Mucosa of rectum (tissue), 2 donors: Measurements from ENCODE around the gene CTSZ.

Experiments used
- H3K27ac ChIP-seq, 2 donors: one replicate each; pipeline ENCODE4 v1.7.0; 2013; ENCODE audit warnings: inconsistent platforms in 2 of 2, low read depth in 2 of 2, low read length in 2 of 2
- H3K27me3 ChIP-seq, 2 donors: one replicate each; pipeline ENCODE4 v1.7.0; 2013; ENCODE audit warnings: low read length in 2 of 2; ENCODE audit not compliant: control insufficient read depth in 2 of 2, insufficient read depth in 2 of 2
- H3K36me3 ChIP-seq, 2 donors: one replicate each; pipeline ENCODE4 v1.7.0; 2013; ENCODE audit warnings: low read length in 2 of 2; ENCODE audit not compliant: control insufficient read depth in 2 of 2, insufficient read depth in 2 of 2
- H3K4me1 ChIP-seq, 2 donors: one replicate each; pipeline ENCODE4 v1.7.0; 2013; ENCODE audit warnings: low read length in 2 of 2, mild to moderate bottlenecking in 1 of 2; ENCODE audit not compliant: control insufficient read depth in 2 of 2, insufficient read depth in 2 of 2
- H3K4me3 ChIP-seq, 2 donors: one replicate each; pipeline ENCODE4 v1.7.0; 2013; ENCODE audit warnings: low read length in 2 of 2
- H3K9ac ChIP-seq, 2 donors: one replicate each; pipeline ENCODE4 v1.7.0; 2013; ENCODE audit warnings: low read length in 2 of 2, low read depth in 1 of 2, mild to moderate bottlenecking in 1 of 2
- H3K9me3 ChIP-seq, 2 donors: one replicate each; pipeline ENCODE4 v1.7.0; 2013; ENCODE audit warnings: low read length in 2 of 2; ENCODE audit not compliant: control insufficient read depth in 2 of 2
- donor health status: healthy.
- donor health status: Normal muscosa, but diverticular disease.

The CTSZ gene

DNA sequence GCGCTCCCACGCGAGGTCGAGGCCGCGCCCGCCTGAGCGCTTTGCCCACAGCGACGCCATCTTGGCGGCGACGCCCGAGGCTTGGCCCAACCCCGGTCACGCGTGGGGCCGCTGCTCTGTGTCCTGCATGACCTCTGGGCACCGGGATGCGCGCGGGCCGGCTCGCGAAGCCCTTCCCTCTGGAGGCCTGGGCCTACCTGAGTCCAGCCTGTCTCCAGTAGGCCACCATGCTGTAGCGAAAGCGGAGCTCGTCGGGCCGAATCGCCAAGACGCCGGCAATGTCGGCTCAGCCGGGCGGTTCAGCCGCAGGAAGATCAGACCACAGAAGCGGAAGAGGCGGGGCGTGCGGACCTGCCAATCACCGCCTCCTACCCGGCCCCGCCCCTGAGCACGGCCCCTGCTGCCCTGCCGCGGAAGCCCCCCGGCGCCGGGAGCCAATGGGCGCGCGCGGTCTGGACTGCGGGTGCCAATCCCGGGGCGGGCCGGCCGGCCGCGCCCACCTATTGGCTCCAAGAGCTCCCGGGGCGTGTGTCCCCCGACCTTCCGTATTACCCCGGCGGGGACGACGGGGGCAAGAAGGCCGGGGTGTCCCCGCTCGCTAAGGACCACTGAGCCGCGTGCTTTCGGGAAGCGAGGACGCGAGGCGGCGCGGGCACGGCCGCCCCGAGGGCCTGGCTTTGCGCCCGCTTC, 25.1 kb upstream of the CTSZ start, which contains the start of gene ATP5F1E:
ATP5F1E (minus strand) TSS at position 313 of the 690 bp plus-strand sequence; CDS start at position 229, 84 bp downstream.
- Histone ChIP-seq H3K9me3 (no peaks in the 10 kb centered on the region), H3K36me3 (peaks cover 56 to 59% of the 10 kb centered on the region in 2 donors), H3K27ac (peak within 1 kb of the TSS; percentile 93 to 95), H3K4me3 (peak within 1 kb of the TSS; percentile 87 to 89), H3K9ac (peak within 1 kb of the TSS; percentile 83 to 92), H3K4me1 (peaks cover 28 to 29% of the 10 kb centered on the region in 2 donors), H3K27me3 (no peaks in the 10 kb centered on the region)

DNA sequence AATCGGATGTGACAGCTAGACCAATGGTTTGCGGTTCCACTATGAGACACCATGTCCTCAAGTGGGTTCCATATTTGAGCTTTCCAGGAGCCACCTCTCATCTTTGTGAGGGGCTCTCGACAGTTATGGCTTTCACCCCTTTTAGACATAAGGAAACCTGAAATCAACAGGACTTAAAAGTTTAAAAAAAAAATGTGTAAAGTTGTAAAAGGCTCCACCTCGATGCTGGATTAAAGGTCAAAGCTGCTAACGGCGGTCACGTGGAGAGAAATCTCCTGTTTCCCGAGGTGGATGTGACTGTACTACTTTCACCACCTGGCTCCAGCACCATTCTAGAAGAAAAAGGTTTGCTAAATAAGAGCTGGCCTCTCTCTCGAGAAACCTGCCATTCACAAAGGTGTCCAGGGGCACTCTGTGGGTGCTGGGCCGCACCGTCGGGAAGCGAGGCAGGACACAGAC, 24.5 kb upstream of the CTSZ start:
- H3K4me3 ChIP-seq = peak overlapping the region; percentile 87 to 89
- H3K27me3 ChIP-seq = no peaks in the 10 kb centered on the region
- no peaks in the 10 kb centered on the region for H3K9me3 ChIP-seq
- peaks cover 28 to 29% of the 10 kb centered on the region in 2 donors for H3K4me1 ChIP-seq
- H3K27ac ChIP-seq = peak overlapping the region; percentile 93 to 95
- H3K9ac ChIP-seq = peak overlapping the region; percentile 83 to 92
- peaks cover 55 to 58% of the 10 kb centered on the region in 2 donors for H3K36me3 ChIP-seq

DNA sequence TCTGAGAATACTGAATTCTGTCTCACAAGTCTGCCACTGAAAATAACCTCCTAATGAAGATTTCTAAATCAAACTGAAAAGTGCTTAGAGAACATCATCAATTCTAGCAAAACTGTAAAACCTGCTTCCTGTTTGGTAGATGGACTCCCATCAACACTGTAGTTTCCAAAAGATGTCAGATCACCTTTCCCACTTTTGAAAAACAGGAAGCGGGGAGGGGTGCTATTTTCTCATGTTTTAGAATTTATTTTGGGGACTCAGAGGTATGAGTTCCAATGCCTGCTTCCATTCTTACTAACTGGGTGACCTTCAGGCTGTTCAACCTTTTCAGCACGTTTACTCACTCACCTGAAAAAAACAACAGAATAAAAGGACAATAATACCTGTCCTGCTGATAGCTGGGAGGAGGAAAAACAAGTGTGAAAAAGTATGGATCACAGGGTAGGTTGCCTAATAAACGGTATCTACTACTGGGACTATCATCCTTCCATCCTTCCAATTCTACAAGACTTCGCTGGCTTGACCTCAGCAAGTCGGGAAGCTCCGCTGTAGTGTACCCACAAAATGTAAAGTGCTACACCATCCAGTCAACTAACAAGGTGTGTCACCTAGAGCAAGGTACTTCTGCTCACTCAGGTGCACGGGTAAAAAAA, 24.0 kb upstream of the CTSZ start:
- Histone ChIP-seq H3K4me1 (peaks cover 28 to 29% of the 10 kb centered on the region in 2 donors), H3K27me3 (no peaks in the 10 kb centered on the region), H3K9me3 (no peaks in the 10 kb centered on the region), H3K4me3 (peak overlapping the region; percentile 87 to 89), H3K9ac (peak overlapping the region; percentile 83 to 92), H3K36me3 (peaks cover 52 to 55% of the 10 kb centered on the region in 2 donors), H3K27ac (peak overlapping the region; percentile 19 to 95)

DNA sequence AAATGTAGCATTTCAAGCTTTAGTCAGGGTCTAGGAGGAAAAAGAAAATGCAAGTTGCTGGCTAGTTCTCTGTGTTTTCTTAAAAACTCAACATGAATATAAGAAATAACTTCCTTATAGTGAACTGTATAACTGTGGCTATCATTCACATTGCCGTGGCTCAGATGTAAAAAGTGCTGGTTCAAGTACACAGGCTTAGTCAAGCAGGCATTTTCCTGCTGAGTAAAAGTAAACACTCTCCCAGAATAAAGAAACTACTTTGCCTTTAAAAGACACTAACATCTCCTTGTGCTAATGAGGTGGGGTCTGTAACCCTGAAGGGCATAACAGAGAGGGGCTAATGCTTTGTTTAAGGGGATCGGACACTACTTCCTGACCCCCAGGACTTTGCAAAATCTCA, 21.8 kb upstream of the CTSZ start:
- no peaks in the 10 kb centered on the region for H3K27me3 ChIP-seq
- H3K27ac ChIP-seq = peak overlapping the region in 1 of 2 donors; percentile 29
- H3K4me1 ChIP-seq = peaks cover 28 to 29% of the 10 kb centered on the region in 2 donors
- H3K9me3 ChIP-seq = no peaks in the 10 kb centered on the region
- H3K36me3 ChIP-seq = peaks cover 57 to 58% of the 10 kb centered on the region in 2 donors
- H3K4me3 ChIP-seq = peak overlapping the region in 1 of 2 donors; percentile 42
- H3K9ac ChIP-seq = peak overlapping the region in 1 of 2 donors; percentile 36

DNA sequence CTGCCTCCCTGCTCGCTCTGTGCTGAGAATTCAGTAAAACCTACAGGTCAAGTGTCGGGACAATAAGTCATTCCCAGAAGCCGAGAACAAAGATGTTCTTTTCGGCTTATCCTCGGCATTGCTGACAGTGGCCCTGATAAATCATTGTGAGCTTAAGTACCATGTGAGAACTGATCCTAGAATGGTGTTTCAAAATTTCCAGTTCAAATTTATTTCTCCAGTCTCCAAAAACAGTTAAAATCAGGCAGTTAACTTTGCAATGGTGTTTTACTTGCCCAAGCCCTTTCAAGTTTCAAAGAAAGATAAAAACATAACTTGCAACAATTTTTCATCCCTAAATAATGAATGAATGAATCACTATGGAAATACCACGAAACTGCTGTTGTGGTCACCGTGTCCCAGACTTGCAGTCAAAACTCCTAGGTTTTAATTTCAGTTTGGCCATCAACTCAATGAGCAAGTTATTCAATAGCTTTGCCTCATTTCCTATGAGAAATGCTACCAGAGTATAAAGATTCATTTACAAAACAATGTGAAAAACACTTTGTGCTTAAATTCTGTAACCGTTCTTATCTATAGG, 20.8 kb upstream of the CTSZ start:
- Histone ChIP-seq H3K9ac (no peak overlapping the region), H3K27ac (no peak overlapping the region), H3K4me3 (no peak overlapping the region), H3K36me3 (peaks cover 58 to 65% of the 10 kb centered on the region in 2 donors), H3K4me1 (peaks cover 25 to 28% of the 10 kb centered on the region in 2 donors), H3K27me3 (no peaks in the 10 kb centered on the region), H3K9me3 (no peaks in the 10 kb centered on the region)

DNA sequence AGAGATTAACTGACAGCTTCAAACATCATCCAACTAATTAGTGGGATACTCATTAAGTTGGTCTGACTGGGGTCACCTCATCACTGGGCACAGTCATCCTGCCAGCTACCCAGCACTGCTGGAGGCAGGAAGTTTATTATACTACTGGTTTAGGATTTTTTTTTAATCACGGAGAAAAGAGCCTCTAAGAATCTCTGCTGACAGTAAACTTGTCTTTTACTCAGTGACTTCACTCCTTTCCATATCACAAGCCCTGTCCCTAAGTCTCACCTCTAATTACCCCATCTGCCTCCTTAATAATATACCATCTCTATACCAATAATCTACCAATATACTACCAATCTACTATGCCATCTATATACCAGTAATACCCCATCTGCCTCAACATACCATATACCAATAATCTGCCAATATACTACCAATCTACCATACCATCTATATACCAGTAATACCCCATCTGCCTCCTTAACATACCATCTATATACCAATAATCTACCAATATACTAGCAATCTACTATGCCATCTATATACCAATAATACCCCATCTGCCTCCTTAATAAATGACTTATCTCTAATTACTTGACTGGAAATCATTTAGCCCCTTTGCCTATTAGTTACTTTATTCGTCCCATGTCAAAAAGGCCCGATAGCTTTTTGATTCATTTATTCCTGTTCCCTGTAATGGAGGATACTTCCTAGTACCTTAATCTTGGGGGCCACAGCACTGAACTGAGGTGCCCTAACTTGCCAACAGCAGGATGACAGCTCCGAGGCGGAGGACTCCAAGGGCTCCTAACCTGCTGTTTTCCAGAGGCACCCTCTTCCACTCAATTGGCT, 20.1 kb upstream of the CTSZ start:
- Histone ChIP-seq H3K9ac (no peak overlapping the region), H3K27ac (no peak overlapping the region), H3K4me3 (no peak overlapping the region), H3K27me3 (no peaks in the 10 kb centered on the region), H3K9me3 (no peaks in the 10 kb centered on the region), H3K4me1 (peaks cover 23 to 24% of the 10 kb centered on the region in 2 donors), H3K36me3 (peaks cover 62 to 67% of the 10 kb centered on the region in 2 donors)

DNA sequence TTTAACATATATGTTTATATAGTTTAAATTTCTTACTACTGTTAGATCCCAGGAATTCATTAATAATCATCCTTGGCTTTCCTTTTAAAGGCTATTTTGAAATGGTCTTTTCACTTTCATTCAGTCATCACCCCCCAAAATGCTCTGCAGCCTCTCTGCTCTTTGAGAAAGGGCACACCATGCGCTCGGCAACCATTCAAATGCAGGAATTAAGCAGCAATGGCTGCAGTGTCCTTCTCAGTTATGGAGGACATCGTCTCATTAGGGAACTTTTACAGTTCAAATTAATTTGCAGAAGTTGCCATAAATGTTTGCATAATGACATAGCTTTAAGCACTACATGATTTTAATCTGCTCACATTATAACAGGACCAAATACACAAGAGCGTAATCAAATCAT, 18.5 kb upstream of the CTSZ start:
- peaks cover 12 to 16% of the 10 kb centered on the region in 2 donors for H3K4me1 ChIP-seq
- H3K9me3 ChIP-seq = no peaks in the 10 kb centered on the region
- H3K9ac ChIP-seq = no peak overlapping the region
- H3K27ac ChIP-seq = no peak overlapping the region
- no peak overlapping the region for H3K4me3 ChIP-seq
- H3K27me3 ChIP-seq = no peaks in the 10 kb centered on the region
- peaks cover 59 to 70% of the 10 kb centered on the region in 2 donors for H3K36me3 ChIP-seq

DNA sequence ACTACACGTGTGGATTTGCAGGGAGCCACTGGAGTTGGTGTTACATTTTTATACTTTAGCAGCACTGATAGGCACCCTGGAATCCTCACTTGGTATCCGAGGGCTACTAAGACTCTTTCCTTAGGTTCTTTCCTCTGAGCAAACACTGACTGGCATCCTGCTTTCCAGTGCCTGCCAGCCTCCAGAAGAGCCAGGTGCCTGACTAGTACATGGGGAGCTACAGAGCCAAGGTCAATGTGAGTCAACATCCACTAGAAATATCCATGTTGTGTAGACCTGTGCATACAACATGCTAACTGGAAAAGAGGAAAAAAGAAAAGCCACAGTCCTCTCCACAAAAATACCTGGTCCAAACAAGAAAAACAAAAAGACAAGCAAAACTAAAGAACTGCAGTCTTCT, 18.0 kb upstream of the CTSZ start:
- H3K9ac ChIP-seq = no peak overlapping the region
- peaks cover 55 to 68% of the 10 kb centered on the region in 2 donors for H3K36me3 ChIP-seq
- no peaks in the 10 kb centered on the region for H3K27me3 ChIP-seq
- H3K9me3 ChIP-seq = no peaks in the 10 kb centered on the region
- H3K27ac ChIP-seq = no peak overlapping the region
- peaks cover 12 to 14% of the 10 kb centered on the region in 2 donors for H3K4me1 ChIP-seq
- H3K4me3 ChIP-seq = no peak overlapping the region

DNA sequence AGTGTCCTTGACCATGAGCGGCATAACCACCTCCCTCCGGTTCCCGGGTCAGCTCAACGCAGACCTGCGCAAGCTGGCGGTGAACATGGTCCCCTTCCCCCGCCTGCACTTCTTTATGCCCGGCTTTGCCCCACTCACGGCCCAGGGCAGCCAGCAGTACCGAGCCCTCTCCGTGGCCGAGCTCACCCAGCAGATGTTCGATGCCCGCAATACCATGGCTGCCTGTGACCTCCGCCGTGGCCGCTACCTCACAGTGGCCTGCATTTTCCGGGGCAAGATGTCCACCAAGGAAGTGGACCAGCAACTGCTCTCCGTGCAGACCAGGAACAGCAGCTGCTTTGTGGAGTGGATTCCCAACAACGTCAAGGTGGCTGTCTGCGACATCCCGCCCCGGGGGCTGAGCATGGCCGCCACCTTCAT, 17.1 kb upstream of the CTSZ start:
- no peaks in the 10 kb centered on the region for H3K27me3 ChIP-seq
- H3K4me1 ChIP-seq = peaks cover 7 to 9% of the 10 kb centered on the region in 2 donors
- H3K4me3 ChIP-seq = no peak overlapping the region
- no peaks in the 10 kb centered on the region for H3K9me3 ChIP-seq
- peaks cover 49 to 59% of the 10 kb centered on the region in 2 donors for H3K36me3 ChIP-seq
- H3K27ac ChIP-seq = no peak overlapping the region
- H3K9ac ChIP-seq = no peak overlapping the region
